Measurements from ENCODE around the gene WAC.
"Not testable (repeated sequence)": the region's sequence is repeated elsewhere in the genome, so short reads cannot be mapped to it uniquely, and the experiment has no call there.

WAC gene

DNA sequence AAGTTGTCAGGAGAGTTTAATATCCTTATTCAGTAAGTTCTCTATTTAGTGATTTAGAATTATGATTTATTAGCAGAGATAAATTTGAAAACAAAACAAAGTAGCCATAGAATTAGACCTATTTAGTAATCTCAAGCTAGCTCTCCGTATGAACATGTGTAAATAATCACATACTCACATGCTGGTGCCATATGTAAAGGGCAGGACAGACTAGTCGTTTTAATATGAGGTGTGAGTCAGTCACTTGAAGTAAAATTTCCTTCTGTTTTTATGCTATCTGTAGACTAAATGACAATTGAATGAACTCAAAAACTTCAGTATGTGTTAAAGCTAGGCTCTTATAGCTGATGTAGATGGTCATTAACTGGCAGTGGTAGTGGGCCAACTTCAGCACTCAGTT, 67.1 kb downstream of the WAC start:
- no peak overlapping the region for H3K4me3 ChIP-seq (ENCODE audit: low read depth, low read length)
- DNase-seq (ENCODE audit: low read depth, low spot score) = no peak
- in situ Hi-C loops (cut with HindIII; ENCODE audit: low sequenced_read_pairs) = no loop called here
- TF ChIP-seq CTCF (IDR thresholded peaks at IDR 0.05; ENCODE audit: low read depth, low read length) = no peak

GRCh38 chr10:28601012-28601411, 68.1 kb downstream of the WAC start:
- no peak overlapping the region for H3K4me3 ChIP-seq (ENCODE audit: low read depth, low read length)
- in situ Hi-C loops (cut with HindIII; ENCODE audit: low sequenced_read_pairs) = no loop called here
- DNase-seq (ENCODE audit: low read depth, low spot score) = no peak
- no peak for TF ChIP-seq CTCF (IDR thresholded peaks at IDR 0.05; ENCODE audit: low read depth, low read length)

GRCh38 chr10:28604567-28605536, 71.9 kb downstream of the WAC start:
- in situ Hi-C loops (cut with HindIII; ENCODE audit: low sequenced_read_pairs) = no loop called here
- no peak overlapping the region for H3K4me3 ChIP-seq (ENCODE audit: low read depth, low read length)
- no peak for DNase-seq (ENCODE audit: low read depth, low spot score)
- TF ChIP-seq CTCF (IDR thresholded peaks at IDR 0.05; ENCODE audit: low read depth, low read length) = no peak

GRCh38 chr10:28606568-28606967, 73.7 kb downstream of the WAC start:
- no peak for TF ChIP-seq CTCF (IDR thresholded peaks at IDR 0.05; ENCODE audit: low read depth, low read length)
- H3K4me3 ChIP-seq (ENCODE audit: low read depth, low read length) = no peak overlapping the region
- no peak for DNase-seq (ENCODE audit: low read depth, low spot score)
- in situ Hi-C loops (cut with HindIII; ENCODE audit: low sequenced_read_pairs) = no loop called here

- in situ Hi-C loops (cut with HindIII; ENCODE audit: low sequenced_read_pairs); DNase-seq (ENCODE audit: low read depth, low spot score): not testable (repeated sequence)
Observed at GRCh38 chr10:28609636-28610035, 76.7 kb downstream of the WAC start.

GRCh38 chr10:28612877-28613276, 80.0 kb downstream of the WAC start:
- in situ Hi-C loops (cut with HindIII; ENCODE audit: low sequenced_read_pairs) = no loop called here
- H3K4me3 ChIP-seq (ENCODE audit: low read depth, low read length) = no peak overlapping the region
- no peak for TF ChIP-seq CTCF (IDR thresholded peaks at IDR 0.05; ENCODE audit: low read depth, low read length)
- DNase-seq (ENCODE audit: low read depth, low spot score) = no peak

More at GRCh38 chr10:28609636-28610035, 76.7 kb downstream of the WAC start:
- H3K4me3 ChIP-seq (ENCODE audit: low read depth, low read length) = not testable (repeated sequence)

DNA sequence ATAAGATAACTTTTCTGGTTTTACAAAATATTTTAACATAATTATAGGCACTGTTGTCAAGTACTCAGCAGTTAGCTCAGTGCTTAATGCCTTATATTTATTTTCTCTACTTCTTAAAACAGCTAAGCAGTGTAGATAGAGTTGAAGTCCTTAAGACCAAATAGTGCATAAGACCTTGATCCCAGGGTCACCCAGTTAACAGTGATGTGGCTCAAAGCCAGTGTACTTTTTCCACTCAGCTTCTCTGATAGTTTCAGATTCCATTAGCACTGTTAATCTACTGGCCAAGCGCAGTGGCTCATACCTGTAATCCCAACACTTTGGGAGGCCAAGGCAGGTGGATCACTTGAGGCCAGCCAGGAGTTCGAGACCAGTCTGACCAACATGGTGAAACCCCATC, 83.6 kb downstream of the WAC start:
- DNase-seq (ENCODE audit: low read depth, low spot score) = no peak
- in situ Hi-C loops (cut with HindIII; ENCODE audit: low sequenced_read_pairs) = no loop called here
- no peak overlapping the region for H3K4me3 ChIP-seq (ENCODE audit: low read depth, low read length)
- TF ChIP-seq CTCF (IDR thresholded peaks at IDR 0.05; ENCODE audit: low read depth, low read length) = no peak
